GM18499 (cell line): Measurements from ENCODE around the gene GLUD2.
"Not testable (repeated sequence)": the region's sequence is repeated elsewhere in the genome, so short reads cannot be mapped to it uniquely, and the experiment has no call there.

ENCODE experiments used
- ATAC-seq: cut with Tn5 transposase; IDR thresholded peaks from one replicate; pipeline ENCODE4 v1.9.1; 2021; ENCODE audit warnings: moderate number of reproducible peaks; ENCODE audit not compliant: insufficient read depth, unreplicated experiment

GLUD2 gene

DNA sequence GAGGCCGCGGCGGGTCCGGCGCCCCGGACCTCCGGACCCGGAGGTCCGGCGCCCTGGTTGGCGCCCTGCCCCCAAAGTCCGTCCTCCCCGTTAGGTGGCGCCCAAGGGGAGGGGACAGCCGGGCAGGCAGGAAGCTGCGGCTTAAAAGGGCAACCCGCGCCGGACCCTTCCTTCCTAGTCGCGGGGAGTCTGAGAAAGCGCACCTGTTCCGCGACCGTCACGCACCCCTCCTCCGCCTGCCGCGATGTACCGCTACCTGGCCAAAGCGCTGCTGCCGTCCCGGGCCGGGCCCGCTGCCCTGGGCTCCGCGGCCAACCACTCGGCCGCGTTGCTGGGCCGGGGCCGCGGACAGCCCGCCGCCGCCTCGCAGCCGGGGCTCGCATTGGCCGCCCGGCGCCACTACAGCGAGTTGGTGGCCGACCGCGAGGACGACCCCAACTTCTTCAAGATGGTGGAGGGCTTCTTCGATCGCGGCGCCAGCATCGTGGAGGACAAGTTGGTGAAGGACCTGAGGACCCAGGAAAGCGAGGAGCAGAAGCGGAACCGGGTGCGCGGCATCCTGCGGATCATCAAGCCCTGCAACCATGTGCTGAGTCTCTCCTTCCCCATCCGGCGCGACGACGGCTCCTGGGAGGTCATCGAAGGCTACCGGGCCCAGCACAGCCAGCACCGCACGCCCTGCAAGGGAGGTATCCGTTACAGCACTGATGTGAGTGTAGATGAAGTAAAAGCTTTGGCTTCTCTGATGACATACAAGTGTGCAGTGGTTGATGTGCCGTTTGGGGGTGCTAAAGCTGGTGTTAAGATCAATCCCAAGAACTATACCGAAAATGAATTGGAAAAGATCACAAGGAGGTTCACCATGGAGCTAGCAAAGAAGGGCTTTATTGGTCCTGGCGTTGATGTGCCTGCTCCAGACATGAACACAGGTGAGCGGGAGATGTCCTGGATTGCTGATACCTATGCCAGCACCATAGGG, at the start of gene GLUD2:
Gene GLUD2, plus strand, starts transcription at position 170 of the 979 bp plus-strand sequence. Its CDS starts 75 bp downstream, at position 245.
- not testable (repeated sequence) for ATAC-seq

DNA sequence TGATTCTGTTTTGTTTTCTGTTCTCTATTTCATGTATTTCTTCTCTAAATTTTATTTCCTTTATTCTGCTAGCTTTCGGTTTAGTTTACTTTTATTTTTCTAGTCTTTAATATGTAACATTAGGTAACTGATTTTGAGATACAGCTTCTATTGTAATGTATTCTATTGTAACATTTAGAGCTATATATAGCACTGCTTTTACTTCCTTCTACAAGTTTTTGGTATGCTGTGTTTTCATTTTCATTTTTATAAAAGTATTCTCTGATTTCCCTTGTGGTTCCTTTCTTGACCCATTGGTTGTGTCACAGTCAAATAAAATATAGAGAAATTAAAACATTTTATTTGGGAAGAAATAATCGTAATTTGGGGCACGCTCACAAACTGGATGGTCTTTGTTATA, 48.0 kb upstream of the GLUD2 start:
- no peak for ATAC-seq

DNA sequence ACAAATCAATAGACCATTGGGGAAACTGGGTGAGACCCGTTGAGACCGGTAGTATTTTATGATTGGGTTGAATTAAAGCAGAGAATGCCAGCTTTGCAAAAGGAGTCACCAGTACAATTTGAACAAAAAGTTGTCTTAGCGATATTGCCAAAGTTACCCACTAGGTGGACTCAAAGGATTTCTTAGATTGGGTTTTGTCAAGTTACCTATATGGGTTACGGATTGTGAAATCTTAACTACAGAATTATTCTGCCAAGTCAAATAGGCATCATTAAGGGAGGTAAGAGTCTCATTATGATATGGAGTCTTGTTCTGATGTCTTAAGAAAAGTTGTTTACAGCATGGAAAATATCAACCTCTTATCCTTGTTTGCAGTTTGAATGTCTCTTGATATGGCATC, 46.8 kb upstream of the GLUD2 start:
- no peak for ATAC-seq

DNA sequence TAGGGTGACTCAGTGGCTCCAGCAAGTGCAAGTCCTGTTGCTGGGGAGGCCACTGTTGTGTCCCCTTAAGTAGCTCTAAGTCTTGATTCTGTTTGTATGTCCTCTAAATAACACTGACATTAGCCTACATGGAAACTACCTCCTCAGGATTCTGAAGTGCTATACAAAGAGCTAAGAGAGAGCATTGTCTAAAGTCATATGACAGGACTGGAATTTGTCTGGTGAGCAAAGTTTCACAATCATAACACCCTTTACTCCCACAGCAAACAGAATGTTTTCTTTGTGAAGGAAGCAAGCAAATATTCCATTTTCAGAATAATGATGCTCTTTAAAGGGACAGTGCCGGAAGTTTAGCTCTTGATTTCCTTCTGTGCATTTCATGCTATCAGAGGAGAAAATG, 38.5 kb upstream of the GLUD2 start:
- ATAC-seq: no peak

DNA sequence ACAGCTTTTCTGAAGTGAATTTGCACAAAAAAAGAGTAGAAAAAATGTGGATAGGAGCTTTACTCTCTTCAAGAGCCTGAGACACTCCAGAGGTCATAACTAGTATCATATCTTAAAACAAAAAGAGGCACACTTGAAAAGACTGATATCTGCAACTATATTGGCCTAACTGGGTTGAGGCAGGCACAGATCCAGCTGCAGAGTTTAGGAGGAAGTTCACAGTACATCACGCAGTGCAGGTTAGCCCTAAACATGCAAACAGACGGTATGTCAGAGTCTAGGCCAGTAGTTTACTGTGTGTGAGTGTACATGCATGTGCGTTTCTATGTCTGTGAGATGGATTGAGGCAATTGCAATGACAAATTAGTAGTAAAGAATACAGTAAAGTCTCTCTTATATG, 37.6 kb upstream of the GLUD2 start:
- ATAC-seq: no peak

DNA sequence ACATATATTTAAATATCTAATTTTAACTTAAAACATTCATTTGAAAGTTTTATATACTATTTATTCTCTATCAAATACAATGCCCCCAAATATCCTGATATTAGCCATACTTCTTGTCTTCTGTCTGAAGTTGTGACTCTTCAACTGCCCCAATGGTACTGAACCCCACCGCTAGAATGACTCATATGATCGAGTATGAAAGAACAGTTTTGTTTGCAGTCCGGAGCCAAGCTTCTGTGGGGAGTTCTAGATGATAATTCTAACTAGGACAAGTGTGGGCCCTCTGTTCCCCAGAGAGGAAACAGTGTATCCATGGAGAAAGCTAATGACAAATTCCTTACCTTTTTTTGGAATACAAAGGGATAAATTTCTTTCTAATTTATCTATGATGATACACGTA, 37.2 kb upstream of the GLUD2 start:
- ATAC-seq: no peak

DNA sequence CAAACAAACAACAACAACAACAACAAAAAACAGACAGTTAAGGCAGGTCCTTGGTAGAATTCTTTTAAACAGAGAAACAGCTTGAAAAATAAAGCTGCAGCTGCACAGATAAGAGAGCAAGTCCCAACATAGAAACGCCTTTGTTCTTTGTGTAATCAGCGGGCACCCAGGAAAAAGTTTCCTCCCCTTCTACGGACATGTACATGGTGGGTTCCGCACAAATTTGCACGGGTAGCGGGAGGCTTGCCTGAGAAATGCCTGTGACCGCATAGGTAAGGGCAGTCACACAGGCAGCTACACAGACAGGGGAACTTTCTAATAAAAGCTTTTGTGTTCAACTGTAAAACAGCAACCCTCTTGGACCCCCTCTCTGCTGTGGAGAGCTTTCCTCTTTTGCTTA, 36.2 kb upstream of the GLUD2 start:
- ATAC-seq: no peak

DNA sequence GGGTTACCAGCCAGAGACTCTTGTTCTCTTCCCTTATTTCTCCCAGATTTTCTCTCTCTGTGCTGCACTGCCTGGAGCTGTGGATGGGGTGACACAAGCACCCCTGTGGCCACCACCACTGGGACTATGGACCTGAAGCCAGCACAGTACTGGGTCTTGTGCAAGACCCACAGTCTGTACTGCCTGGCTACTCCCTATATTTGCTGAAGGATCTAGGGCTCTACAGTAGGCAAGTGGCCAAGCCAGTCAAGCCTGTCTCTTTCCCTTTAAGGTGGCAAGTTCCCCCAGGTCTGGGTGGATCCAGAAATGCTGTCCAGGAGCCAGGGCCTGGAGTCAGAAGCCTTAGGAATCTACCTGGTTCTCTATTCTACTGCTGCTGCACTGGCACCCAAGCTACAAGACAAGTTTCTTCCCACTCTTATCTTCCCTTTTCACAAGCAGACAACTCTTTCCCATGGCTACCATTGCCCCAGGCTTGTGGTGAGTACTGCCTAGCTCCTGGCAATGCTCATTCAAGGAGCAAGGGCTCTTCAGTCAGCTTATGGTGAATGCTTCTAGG, 33.4 kb upstream of the GLUD2 start:
- no peak for ATAC-seq

DNA sequence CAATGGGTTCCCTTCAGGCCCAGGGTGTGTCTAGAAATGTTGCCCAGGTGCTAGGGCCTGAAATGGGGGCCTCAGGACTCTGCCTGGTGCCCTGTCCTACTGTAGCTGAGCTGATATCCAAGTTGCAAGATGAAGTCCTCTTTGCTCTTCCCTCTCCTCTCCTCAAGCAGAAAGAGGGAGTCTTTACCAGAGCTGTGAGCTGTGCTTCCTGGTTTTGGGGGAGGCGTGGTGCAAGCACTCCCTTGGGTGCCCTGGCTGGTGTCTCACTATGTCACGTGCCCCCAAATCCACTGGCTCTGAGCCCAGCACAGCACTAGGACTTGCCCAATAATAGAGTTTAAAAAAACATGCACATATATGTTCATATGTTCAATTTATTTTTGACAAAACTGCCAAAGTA, 32.6 kb upstream of the GLUD2 start:
- no peak for ATAC-seq

DNA sequence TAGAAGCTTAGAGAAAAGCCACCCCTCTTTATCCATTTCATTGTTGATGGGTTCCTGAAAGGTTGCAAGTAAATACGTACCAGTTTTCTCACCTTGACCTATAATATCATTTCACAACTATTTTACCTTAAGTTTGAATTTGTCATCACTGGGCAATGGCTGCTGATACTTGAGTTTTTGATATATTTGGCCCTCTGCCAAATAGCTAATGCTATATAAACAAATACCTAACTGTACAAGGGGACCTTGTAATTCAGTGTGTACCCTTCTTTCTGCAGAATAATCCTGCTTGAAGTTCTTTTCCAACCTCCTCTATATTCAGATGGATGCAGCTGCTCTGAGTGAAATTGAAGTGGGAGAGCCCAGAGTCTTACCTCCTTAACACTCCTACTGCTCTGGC, 19.0 kb upstream of the GLUD2 start:
- no peak for ATAC-seq

DNA sequence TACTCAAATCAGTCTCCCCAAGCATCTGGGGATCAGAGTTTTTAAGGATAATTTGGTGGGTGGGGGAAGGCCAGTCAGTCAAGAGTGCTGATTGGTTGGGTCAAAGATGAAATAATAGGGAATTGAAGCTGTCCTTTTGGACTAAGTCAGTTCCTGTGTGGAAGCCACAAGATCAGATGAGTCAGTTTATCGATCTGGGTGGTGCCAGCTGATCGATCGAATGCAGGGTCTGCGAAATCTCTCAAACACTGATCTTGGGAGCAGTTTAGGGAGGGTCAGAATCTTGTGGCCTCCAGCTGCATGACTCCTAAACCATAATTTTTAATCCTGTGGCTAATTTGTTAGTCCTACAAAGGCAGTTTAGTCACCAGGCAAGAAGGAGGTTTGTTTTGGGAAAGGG, 17.3 kb upstream of the GLUD2 start:
- ATAC-seq: no peak

DNA sequence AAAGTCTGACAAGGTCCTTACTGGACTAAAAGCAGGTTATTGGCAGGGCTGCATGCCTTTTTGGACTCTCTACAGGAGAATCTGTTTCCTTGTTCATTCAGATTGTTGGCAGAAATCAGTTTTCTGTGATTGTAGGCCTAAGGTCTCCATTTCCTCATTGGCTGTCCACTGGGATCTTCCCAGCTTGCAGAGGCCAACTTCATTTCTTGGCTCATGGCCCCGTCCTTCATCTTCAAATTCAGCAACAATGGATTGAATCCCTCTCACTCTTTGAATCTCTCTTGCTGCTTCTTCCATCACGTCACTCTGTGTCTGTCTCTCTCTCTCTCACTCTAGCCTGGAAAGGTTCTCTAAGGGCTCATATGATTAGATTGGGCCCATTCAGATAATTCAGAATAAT, 14.9 kb upstream of the GLUD2 start:
- no peak for ATAC-seq

DNA sequence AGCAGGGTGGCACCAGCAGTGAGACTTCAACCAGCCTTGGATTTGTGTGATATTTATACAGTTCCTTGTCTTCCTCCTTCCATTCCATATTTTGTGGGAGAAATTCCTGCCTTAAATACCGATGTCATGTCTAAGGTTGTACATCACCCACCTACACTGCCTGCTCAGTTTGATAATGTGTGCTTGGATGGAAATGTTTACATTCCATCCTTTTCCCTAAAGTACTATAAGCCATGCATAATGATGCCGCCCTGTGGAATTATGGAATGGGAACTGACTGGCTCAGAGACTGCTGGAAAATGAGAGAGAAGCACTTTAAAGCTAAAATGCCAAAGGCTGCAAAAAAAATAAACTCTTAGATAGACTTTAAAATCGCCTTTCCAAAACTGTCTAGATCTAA, 11.3 kb upstream of the GLUD2 start:
- ATAC-seq: no peak

DNA sequence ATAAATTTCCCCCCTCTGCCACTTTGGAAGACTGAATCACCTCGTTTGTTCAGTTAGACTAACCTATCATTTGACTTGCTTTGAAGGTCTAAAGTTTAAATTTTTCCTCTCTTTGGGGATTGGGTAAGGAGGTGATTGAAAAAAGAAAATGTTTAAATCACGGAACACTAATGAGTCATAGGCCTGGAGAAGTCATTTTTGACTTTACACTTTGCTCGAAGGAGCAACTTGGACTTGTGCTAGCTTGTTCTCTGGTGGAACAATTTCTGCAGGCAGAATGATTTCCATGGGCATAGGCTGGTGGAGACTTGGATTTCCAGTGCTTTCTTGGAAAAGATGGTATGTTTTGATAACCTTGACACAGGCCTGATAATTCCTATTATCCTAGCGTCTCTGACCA, 10.5 kb upstream of the GLUD2 start:
- ATAC-seq: no peak

DNA sequence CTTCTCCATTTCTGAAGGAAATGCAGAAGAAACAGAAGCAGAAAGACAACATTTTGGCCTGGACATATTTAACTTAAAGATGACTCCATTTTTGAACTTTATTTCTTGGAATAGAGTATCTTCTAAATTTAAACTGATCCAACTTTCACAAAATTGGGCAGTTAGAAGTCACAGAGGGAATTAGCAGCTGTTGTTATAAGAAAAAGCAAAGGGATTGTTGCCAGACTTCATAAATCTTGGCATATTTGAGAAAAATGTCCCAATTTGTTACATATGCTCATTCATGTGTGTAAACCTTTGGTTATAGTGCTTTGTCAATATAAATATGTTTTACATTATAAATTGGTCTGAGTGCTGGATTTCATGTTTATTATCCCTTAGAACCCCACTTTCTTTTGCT, 3.4 kb downstream of the GLUD2 start:
- no peak for ATAC-seq

DNA sequence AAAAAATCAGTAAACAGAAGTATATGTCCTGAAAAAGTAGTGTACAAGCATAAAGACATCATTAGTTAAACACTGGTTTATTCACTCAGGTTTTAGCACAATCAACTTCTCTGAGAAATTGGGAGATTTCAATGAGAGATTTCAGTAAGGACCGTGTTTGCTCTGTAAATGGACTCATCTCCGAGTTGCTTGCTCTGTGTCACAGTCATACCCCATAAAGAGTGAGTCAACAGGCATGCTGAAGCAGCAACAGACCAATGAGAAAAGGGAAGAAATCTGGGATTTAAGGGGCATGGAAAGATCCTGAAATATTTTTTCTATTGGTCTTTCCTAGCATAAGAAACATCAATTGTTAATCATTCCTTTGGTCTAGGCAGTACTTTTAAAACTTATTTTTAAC, 4.7 kb downstream of the GLUD2 start:
- no peak for ATAC-seq

DNA sequence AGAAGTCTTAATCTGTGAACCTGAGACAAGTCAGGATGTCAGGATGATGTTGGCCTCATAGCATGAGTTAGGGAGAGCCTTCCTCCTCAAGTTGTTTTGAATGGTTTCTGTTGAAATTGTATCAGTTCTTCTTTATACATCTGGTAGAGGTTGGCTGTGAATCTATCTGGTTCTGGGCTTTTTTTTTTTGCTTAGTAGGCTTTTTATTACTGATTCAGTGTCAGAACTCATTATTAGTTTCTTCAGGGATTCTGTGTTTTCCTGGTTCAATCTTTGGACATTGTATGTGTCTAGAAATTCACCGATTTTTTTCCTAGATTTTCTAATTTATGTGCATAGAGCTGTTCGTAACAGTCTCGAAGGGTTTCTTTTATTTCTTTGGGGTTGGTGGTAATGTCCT, 14.9 kb downstream of the GLUD2 start:
- no peak for ATAC-seq

DNA sequence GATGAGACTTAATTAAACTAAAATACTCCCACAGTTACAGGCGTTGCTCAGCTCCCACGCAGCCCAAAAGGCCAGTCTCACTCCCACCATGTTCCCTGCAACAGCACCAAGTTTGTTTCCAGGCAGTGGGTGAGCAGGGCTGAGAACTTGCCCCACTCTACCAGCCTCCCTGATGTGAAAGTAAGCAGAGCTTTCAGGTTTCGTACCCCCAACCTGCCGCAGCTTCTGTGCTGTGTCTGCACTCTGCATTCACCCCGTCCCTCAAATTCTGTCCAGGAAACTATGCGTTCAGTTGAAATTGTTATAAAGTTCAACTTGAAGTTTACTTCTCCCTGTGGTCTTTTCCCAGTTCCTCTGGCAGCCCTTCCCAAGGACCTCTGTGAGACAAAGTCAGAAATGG, 17.2 kb downstream of the GLUD2 start:
- ATAC-seq: no peak

DNA sequence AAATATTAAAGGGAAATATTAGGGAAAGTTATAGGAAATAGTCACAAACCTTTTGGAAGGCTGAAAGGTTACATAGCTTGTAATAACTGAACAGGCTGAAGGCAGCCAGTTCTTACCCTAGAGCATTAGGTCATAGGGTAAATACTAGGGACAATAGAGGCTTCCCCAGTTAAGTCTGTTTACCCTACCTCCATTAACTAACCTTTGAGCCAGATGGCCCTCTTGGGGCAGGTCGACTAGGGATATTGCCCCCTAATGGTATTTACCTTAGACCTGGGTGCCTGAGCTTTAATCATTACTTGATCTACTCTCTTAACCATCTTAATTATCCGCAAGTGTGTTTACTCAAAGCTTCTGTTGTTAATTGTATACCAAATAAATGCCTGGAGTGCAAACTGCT, 36.8 kb downstream of the GLUD2 start:
- ATAC-seq: not testable (repeated sequence)

DNA sequence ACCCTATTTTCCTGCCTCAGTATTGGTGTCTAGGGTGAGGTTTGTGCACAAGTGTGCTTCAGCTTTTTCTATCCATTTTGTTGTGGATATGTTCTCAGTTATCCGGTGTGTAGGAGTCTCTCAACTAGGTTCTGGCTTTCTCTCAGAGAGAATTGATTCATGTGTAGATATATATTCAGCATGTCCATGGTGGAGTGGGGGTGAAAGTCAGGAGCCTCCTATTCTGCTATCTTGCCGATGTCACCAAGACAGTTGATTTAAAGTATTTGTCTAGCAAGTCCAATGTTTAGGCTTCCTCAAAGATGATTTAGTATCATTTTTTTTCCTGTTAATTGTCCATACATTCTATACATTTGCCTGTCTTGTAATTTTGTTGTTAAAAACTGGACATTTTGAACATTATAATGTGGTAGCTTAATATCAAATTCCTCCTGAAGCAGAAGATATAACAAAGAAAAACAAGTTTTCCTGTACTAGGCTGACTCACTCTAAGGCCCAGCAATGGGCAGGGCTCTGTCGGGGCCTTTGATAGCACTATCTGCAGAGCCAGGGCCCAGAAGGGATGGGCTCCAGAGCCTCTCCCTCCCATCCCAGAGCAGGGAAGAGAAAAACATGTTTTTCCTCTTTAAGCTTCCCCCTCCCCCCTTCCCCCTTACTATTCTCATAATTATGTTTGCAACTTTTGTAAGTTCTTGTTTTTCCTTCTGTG, 37.6 kb downstream of the GLUD2 start:
- ATAC-seq: no peak

DNA sequence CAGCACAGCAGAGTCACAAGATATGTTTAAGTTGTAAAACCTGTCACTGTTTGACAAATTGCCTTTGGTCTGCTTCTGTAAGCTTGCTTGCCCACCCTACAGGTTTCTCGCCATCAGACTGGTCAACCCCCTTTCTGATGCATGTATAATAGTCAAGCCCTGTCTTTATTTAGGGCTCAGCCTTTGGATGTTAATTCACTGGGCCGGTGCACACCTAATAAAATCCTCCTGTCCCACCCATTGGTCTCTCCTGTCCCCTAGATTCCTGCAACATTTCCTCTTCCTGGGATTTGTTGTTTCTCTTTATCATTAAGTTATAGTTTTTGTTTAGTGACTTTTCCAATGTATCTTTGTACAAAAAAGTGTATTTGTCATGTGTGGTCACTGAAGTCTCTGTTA, 38.2 kb downstream of the GLUD2 start:
- no peak for ATAC-seq
